MCF 10A (cell line): Measurements from ENCODE around the gene OSBP. TPM values are rescaled to one million over a fixed set of nuclear protein-coding genes. Genes with fewer than 3 reads are reported as not detected.
A peak's percentile ranks its signal among the peaks of the same experiment; 100 is the strongest.

ENCODE experiments used
- Bru-seq: library from RNA; stranded (reverse); fragments of 400-500 nt; gene quantifications from one replicate; lab custom pipeline; 2021; lab: Mats Ljungman, UMichigan
- BruChase-seq, 2 experiments: library from RNA; stranded (reverse); fragments of 400-500 nt; gene quantifications; one replicate each; lab custom pipeline; 2021; lab: Mats Ljungman, UMichigan
- BruUV-seq: library from RNA; stranded (reverse); fragments of 400-500 nt; replicated peaks from 2 replicates; lab custom pipeline; 2021; lab: Mats Ljungman, UMichigan
- CTCF ChIA-PET: fragments of 300-600 bp; sonication (Branson Sonifier 250); formaldehyde crosslinking; extraction: SDS; loops from one replicate; lab custom pipeline; 2021; ENCODE audit warnings: antibody characterized with exemption, inconsistent platforms; lab: Yijun Ruan, JAX
- POLR2A ChIA-PET: fragments of 300-600, 350-650 bp; sonication (Branson Sonifier 250); formaldehyde crosslinking; extraction: SDS; loops from one replicate; lab custom pipeline; 2020; ENCODE audit warnings: antibody characterized with exemption, inconsistent platforms; lab: Yijun Ruan, JAX
- DNase-seq: peaks from one replicate; pipeline ENCODE4 v3.0.0-alpha.2; 2018; ENCODE audit not compliant: unreplicated experiment
- H3K27ac Mint-ChIP-seq: one replicate; pipeline ENCODE4 v1.8.0; 2022; ENCODE audit warnings: mild to moderate bottlenecking, low read depth, mixed read lengths; ENCODE audit not compliant: unreplicated experiment
- H3K27me3 Mint-ChIP-seq: one replicate; pipeline ENCODE4 v1.8.0; 2022; ENCODE audit warnings: mixed read lengths; ENCODE audit not compliant: insufficient read depth, unreplicated experiment
- H3K36me3 Mint-ChIP-seq: one replicate; pipeline ENCODE4 v1.8.0; 2022; ENCODE audit warnings: mild to moderate bottlenecking, moderate library complexity, mixed read lengths; ENCODE audit not compliant: insufficient read depth, unreplicated experiment
- H3K4me1 Mint-ChIP-seq: one replicate; pipeline ENCODE4 v1.8.0; 2022; ENCODE audit warnings: mixed read lengths; ENCODE audit not compliant: insufficient read depth, unreplicated experiment
- H3K4me3 Mint-ChIP-seq: one replicate; pipeline ENCODE4 v1.8.0; 2022; ENCODE audit warnings: mild to moderate bottlenecking, moderate library complexity, mixed read lengths; ENCODE audit not compliant: unreplicated experiment
- H3K9me3 Mint-ChIP-seq: one replicate; pipeline ENCODE4 v1.8.0; 2022; ENCODE audit warnings: mixed read lengths; ENCODE audit not compliant: unreplicated experiment
- CTCF ChIP-seq: fragments of 200-600 bp; IDR thresholded peaks from one replicate; pipeline ENCODE4 v1.8.0; 2022; ENCODE audit warnings: antibody characterized with exemption, mild to moderate bottlenecking; ENCODE audit not compliant: unreplicated experiment
- intact Hi-C: fragments of 100-400 bp; cut with micrococcal nuclease; formaldehyde crosslinking; loops from 2 replicates; pipeline ENCODE4 v1.14.1; 2022
- long read RNA-seq: library from polyadenylated mRNA; stranded (forward); transcript quantifications from one replicate; pipeline ENCODE4 v2.0.0, GENCODE V29; 2022
- total RNA-seq: library from RNA; stranded (reverse); gene quantifications from 2 replicates; pipeline ENCODE4 v1.2.3, GENCODE V29; 2022

The OSBP gene, protein sequence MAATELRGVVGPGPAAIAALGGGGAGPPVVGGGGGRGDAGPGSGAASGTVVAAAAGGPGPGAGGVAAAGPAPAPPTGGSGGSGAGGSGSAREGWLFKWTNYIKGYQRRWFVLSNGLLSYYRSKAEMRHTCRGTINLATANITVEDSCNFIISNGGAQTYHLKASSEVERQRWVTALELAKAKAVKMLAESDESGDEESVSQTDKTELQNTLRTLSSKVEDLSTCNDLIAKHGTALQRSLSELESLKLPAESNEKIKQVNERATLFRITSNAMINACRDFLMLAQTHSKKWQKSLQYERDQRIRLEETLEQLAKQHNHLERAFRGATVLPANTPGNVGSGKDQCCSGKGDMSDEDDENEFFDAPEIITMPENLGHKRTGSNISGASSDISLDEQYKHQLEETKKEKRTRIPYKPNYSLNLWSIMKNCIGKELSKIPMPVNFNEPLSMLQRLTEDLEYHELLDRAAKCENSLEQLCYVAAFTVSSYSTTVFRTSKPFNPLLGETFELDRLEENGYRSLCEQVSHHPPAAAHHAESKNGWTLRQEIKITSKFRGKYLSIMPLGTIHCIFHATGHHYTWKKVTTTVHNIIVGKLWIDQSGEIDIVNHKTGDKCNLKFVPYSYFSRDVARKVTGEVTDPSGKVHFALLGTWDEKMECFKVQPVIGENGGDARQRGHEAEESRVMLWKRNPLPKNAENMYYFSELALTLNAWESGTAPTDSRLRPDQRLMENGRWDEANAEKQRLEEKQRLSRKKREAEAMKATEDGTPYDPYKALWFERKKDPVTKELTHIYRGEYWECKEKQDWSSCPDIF
- 73.7 and 76.1 TPM in 2 replicates for total RNA-seq
- Bru-seq, nascent RNA: percentile 90 among the genes with signal in this experiment
- BruChase-seq, experiment 1, labeled RNA remaining after a 6-hour chase: percentile 94 among the genes with signal in this experiment
- percentile 92 among the genes with signal in this experiment for BruChase-seq, experiment 2, labeled RNA remaining after a 2-hour chase
- long read RNA-seq, full-length matches to known transcripts: 332 of 389 reads
- long read RNA-seq, partial matches to known transcripts: 30 of 389 reads
- long read RNA-seq, other reads (novel, unspliced or antisense): 27 of 389 reads

DNA sequence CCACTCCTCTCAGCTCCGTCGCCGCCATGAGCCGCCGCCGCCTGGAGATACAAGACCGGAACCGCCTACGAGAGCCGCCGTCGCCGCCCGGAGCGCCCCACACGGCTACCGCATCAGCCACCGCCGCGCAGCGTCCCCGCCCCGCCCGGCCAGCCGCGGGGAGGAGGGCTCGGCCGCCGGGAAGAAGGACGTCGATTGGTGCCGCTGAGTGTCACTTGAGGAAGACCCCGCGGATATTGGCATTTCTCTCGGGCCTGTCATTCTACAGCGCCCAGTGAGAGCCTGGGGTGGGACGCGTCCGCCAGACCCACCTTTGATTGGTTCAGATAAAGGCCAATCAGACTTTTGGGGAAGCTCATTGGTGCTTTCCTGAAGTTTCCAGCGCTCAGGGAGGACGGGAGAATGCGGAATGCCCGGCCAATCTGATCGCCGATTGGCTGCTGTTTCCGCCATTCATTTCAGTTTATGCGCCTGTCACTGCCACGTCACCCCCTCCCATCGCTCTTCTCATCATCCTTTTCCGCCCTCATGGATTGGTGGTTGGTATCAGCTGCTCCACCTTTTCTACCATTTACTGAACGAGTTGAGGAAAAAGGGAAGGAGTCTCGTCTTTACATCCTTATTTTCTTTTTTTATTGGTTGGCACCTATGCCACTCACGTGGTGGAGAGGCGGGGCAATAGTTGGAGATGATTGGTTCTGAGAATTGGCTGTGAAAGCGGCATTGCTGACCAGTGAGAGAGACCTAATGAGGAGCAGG is at the start of gene OSBP:
OSBP (minus strand) TSS at position 138 of the 759 bp plus-strand sequence; CDS start at position 28, 110 bp downstream.
- intact Hi-C loops: loop anchor here (1.0 to 5.0 kb wide), 6 partner anchors 15 to 1039 kb away; partner anchors contain the start of genes LPXN, PATL1 and ZFP91
- peak; percentile 100 for DNase-seq
- H3K4me3 Mint-ChIP-seq: peak within 1 kb of the TSS; percentile 77
- TF ChIP-seq CTCF: no peak
- no peaks in the 10 kb centered on the region for H3K27me3 Mint-ChIP-seq
- no peaks in the 10 kb centered on the region for H3K9me3 Mint-ChIP-seq
- BruUV-seq: no TSS peak
- H3K27ac Mint-ChIP-seq: peak within 1 kb of the TSS; percentile 89
- H3K4me1 Mint-ChIP-seq: peaks cover 24% of the 10 kb centered on the region
- ChIA-PET CTCF (interaction anchor here (0.6 to 1.6 kb wide), 9 partner anchors 14 to 1206 kb away, joined by 3 to 7 read pairs (median 3); no protein-coding TSS in a partner anchor), POLR2A (interaction anchor here (0.5 to 7.9 kb wide), 29 partner anchors 10 to 1037 kb away, joined by 3 to 85 read pairs (median 6); partner anchors contain the start of genes MRPL16, PATL1 and STX3)
- H3K36me3 Mint-ChIP-seq: peaks cover 30% of the 10 kb centered on the region

GRCh38 chr11:59660621-59661020 is 45.0 kb upstream of the OSBP start:
- intact Hi-C loops: no loop called here
- TF ChIP-seq CTCF: no peak
- Mint-ChIP-seq H3K4me3 (no peak overlapping the region), H3K27me3 (no peaks in the 10 kb centered on the region), H3K9me3 (no peaks in the 10 kb centered on the region), H3K27ac (no peak overlapping the region), H3K4me1 (peaks cover 9% of the 10 kb centered on the region), H3K36me3 (peaks cover 81% of the 10 kb centered on the region)
- ChIA-PET CTCF (interaction anchor here (0.6 kb wide), 1 partner anchor 74 kb away, joined by 3 read pairs; no protein-coding TSS in a partner anchor), POLR2A (interaction anchor here (1.7 kb wide), 1 partner anchor 44 kb away, joined by 6 read pairs; the partner anchor contains the start of gene OSBP)
- no peak for DNase-seq
- no TSS peak for BruUV-seq

GRCh38 chr11:59659981-59660380 is 44.4 kb upstream of the OSBP start:
- H3K4me1 Mint-ChIP-seq: peaks cover 4% of the 10 kb centered on the region
- no peak for TF ChIP-seq CTCF
- DNase-seq: no peak
- CTCF ChIA-PET: no interaction called here
- POLR2A ChIA-PET: no interaction called here
- no TSS peak for BruUV-seq
- H3K9me3 Mint-ChIP-seq: no peaks in the 10 kb centered on the region
- H3K27me3 Mint-ChIP-seq: no peaks in the 10 kb centered on the region
- intact Hi-C loops: no loop called here
- H3K36me3 Mint-ChIP-seq: peaks cover 81% of the 10 kb centered on the region
- no peak overlapping the region for H3K4me3 Mint-ChIP-seq
- H3K27ac Mint-ChIP-seq: no peak overlapping the region
